Measurements from ENCODE around the gene DNASE1.

- TF ChIP-seq CTCF (conservative IDR thresholded peaks at IDR 0.05 in 1 of 2, IDR thresholded peaks at IDR 0.05 in 1 of 2; ENCODE audit: extremely low read depth in 1 of 2, insufficient read depth in 1 of 2, low read depth in 1 of 2, low read length in 2 of 2): no peak
- no peak for TF ChIP-seq EZH2 (IDR thresholded peaks at IDR 0.05; ENCODE audit: borderline replicate concordance, low read length)
These were observed 41.3 kb downstream of the DNASE1 start for GRCh38 chr16:3695610-3696369.
